A673 (cell line): ENCODE results near the gene CFAP92. TPM values are rescaled to one million over a fixed set of nuclear protein-coding genes. Genes with fewer than 3 reads are reported as not detected.

ENCODE experiments used
- BruUV-seq: library from RNA; stranded (reverse); fragments of 400-500 nt; replicated peaks from 2 replicates; lab custom pipeline; 2021; lab: Mats Ljungman, UMichigan
- CTCF ChIA-PET: fragments of 300-600 bp; sonication (Branson Sonifier 250); formaldehyde crosslinking; loops from one replicate; lab custom pipeline; 2022; ENCODE audit warnings: antibody characterized with exemption; lab: Charles Lee
- POLR2A ChIA-PET: fragments of 300-600 bp; sonication (Branson Sonifier 250); formaldehyde crosslinking; loops from one replicate; lab custom pipeline; 2022; ENCODE audit warnings: antibody characterized with exemption; ENCODE audit not compliant: low non-redundant PET; lab: Charles Lee
- DNase-seq: peaks from one replicate; pipeline ENCODE4 v3.0.0-alpha.2; 2015; ENCODE audit warnings: low spot score
- H3K27ac ChIP-seq: fragments of 200-600 bp; sonication (generic); 2 replicates; pipeline ENCODE4 v1.5.1; 2016; ENCODE audit warnings: mixed run types, low read depth, mild to moderate bottlenecking, mixed read lengths, antibody characterized with exemption, low read length; ENCODE audit not compliant: poor library complexity, severe bottlenecking
- H3K27me3 ChIP-seq: fragments of 200-600 bp; sonication (generic); replicated peaks from 2 replicates; pipeline ENCODE4 v1.6.1; 2017; ENCODE audit warnings: mixed run types, low read depth, mild to moderate bottlenecking, mixed read lengths, antibody characterized with exemption, low read length; ENCODE audit not compliant: insufficient read depth, poor library complexity
- H3K36me3 ChIP-seq: fragments of 200-600 bp; sonication (generic); 2 replicates; pipeline ENCODE4 v1.6.1; 2016; ENCODE audit warnings: mixed run types, mild to moderate bottlenecking, mixed read lengths, antibody characterized with exemption, low read length; ENCODE audit not compliant: insufficient read depth, poor library complexity, severe bottlenecking
- H3K4me1 ChIP-seq: fragments of 200-600 bp; sonication (generic); 2 replicates; pipeline ENCODE4 v1.6.1; 2017; ENCODE audit warnings: mixed run types, mild to moderate bottlenecking, mixed read lengths, antibody characterized with exemption, low read length; ENCODE audit not compliant: insufficient read depth, poor library complexity, severe bottlenecking
- H3K4me3 ChIP-seq: fragments of 200-600 bp; sonication (generic); 2 replicates; pipeline ENCODE4 v1.5.1; 2016; ENCODE audit warnings: low read depth, mixed run types, mild to moderate bottlenecking, mixed read lengths, low read length; ENCODE audit not compliant: poor library complexity, severe bottlenecking
- H3K9me3 ChIP-seq: fragments of 200-600 bp; sonication (generic); 2 replicates; pipeline ENCODE4 v1.6.1; 2016; ENCODE audit warnings: mixed run types, low read depth, mild to moderate bottlenecking, mixed read lengths, antibody characterized with exemption, low read length; ENCODE audit not compliant: poor library complexity, severe bottlenecking
- CTCF ChIP-seq: fragments of 300-800, 200-600 bp; sonication (generic); conservative IDR thresholded peaks from 2 replicates; pipeline ENCODE4 v1.5.1; 2017; ENCODE audit warnings: low read depth, mild to moderate bottlenecking, antibody characterized with exemption, low read length, moderate library complexity, mixed read lengths
- EZH2 ChIP-seq: fragments of 200-600 bp; sonication (generic); IDR thresholded peaks from 2 replicates; pipeline ENCODE4 v1.6.1; 2017; ENCODE audit warnings: borderline replicate concordance, low read depth, mild to moderate bottlenecking, mixed read lengths, antibody characterized with exemption, low read length; ENCODE audit not compliant: poor library complexity, severe bottlenecking
- intact Hi-C: fragments of 100-400 bp; cut with micrococcal nuclease; formaldehyde crosslinking; loops from one replicate; pipeline ENCODE4 v1.10.0; 2022; ENCODE audit not compliant: unreplicated experiment
- total RNA-seq: library from RNA; stranded (reverse); gene quantifications from 2 replicates; pipeline ENCODE4 v1.2.3, GENCODE V29; 2021

The CFAP92 gene
- total RNA-seq, 1 experiment from 2014 or later: not detected

DNA sequence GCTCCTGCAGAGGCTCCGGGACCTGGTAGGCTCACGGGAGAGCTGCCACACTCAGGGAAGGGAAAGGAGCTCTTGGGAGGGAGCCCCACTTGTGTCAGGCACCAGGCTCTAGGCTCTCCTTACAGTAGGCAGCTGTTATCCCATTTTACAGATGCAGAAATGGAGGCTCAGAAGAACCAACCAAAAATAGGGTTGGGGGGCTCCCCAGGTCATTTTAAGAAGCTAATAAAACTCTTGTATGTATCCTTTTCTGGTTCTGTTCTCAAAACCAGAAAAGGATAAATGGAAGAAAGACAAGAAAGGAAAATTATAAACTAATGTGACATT, 43.2 kb upstream of the CFAP92 start:
- no peaks in the 10 kb centered on the region for H3K9me3 ChIP-seq
- no TSS peak for BruUV-seq
- TF ChIP-seq EZH2: no peak
- TF ChIP-seq CTCF: no peak
- H3K36me3 ChIP-seq: no peaks in the 10 kb centered on the region
- CTCF ChIA-PET: no interaction called here
- intact Hi-C loops: no loop called here
- no peak for DNase-seq
- no peaks in the 10 kb centered on the region for H3K27me3 ChIP-seq
- no peak overlapping the region for H3K27ac ChIP-seq
- H3K4me3 ChIP-seq: no peak overlapping the region
- POLR2A ChIA-PET: no interaction called here
- H3K4me1 ChIP-seq: peaks cover 3% of the 10 kb centered on the region

GRCh38 chr3:129036222-129037092, 42.6 kb upstream of the CFAP92 start:
- intact Hi-C loops: no loop called here
- Histone ChIP-seq H3K27me3 (no peaks in the 10 kb centered on the region), H3K4me3 (no peak overlapping the region), H3K27ac (no peak overlapping the region), H3K4me1 (peaks cover 3% of the 10 kb centered on the region), H3K36me3 (no peaks in the 10 kb centered on the region), H3K9me3 (no peaks in the 10 kb centered on the region)
- ChIA-PET CTCF (interaction anchor here (0.6 kb wide), 1 partner anchor 67 kb away, joined by 3 read pairs; no protein-coding TSS in a partner anchor), POLR2A (no interaction called here)
- no TSS peak for BruUV-seq
- DNase-seq: no peak
- TF ChIP-seq EZH2 (no peak), CTCF (no peak)

- CTCF ChIA-PET: no interaction called here
- no TSS peak for BruUV-seq
- intact Hi-C loops: no loop called here
- DNase-seq: no peak
- H3K4me3 ChIP-seq: no peak overlapping the region
- POLR2A ChIA-PET: no interaction called here
- H3K4me1 ChIP-seq: peaks cover 3% of the 10 kb centered on the region
- H3K36me3 ChIP-seq: no peaks in the 10 kb centered on the region
- no peaks in the 10 kb centered on the region for H3K27me3 ChIP-seq
- no peaks in the 10 kb centered on the region for H3K9me3 ChIP-seq
- TF ChIP-seq CTCF: no peak
- TF ChIP-seq EZH2: no peak
- H3K27ac ChIP-seq: no peak overlapping the region
Observed at GRCh38 chr3:129035360-129036221, 41.7 kb upstream of the CFAP92 start.
